ENCODE results near the gene FAM89B.

The FAM89B gene

GRCh38 chr11:65538915-65539743, 33.2 kb upstream of the FAM89B start:
- DNase-seq (ENCODE audit: low read depth in 2 of 2) = no peak

DNA sequence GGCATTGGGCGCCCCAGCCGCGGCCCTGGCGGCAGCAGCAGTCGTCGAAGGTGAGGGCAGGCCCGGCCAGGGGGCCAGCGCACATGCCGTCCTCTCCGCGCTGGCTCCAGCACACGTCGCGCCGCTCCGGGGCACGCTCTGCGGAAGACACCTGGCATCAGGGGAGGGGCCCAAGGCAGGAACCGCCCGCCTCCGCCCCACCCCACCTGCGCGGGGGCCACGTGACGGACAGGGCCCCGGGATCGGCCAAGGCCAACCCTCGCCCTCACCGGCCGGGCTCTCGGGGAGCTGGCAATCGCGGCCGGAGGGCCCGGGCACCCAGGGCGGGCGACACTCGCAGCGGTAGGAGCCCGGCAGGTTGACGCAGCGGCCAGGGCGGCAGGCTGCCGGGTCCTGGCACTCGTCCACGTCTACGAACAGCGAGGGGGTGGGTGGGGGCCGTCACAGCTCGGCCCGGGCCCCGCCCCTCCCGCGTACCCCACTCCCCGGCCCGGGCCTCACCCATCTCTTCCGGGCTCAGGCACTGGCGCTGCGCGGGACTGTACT, 32.5 kb upstream of the FAM89B start:
- DNase-seq (ENCODE audit: low read depth in 2 of 2) = no peak

- DNase-seq (ENCODE audit: low read depth in 2 of 2) = peak; percentile 60 to 69
Measured at GRCh38 chr11:65540290-65541092, 31.8 kb upstream of the FAM89B start.

DNA sequence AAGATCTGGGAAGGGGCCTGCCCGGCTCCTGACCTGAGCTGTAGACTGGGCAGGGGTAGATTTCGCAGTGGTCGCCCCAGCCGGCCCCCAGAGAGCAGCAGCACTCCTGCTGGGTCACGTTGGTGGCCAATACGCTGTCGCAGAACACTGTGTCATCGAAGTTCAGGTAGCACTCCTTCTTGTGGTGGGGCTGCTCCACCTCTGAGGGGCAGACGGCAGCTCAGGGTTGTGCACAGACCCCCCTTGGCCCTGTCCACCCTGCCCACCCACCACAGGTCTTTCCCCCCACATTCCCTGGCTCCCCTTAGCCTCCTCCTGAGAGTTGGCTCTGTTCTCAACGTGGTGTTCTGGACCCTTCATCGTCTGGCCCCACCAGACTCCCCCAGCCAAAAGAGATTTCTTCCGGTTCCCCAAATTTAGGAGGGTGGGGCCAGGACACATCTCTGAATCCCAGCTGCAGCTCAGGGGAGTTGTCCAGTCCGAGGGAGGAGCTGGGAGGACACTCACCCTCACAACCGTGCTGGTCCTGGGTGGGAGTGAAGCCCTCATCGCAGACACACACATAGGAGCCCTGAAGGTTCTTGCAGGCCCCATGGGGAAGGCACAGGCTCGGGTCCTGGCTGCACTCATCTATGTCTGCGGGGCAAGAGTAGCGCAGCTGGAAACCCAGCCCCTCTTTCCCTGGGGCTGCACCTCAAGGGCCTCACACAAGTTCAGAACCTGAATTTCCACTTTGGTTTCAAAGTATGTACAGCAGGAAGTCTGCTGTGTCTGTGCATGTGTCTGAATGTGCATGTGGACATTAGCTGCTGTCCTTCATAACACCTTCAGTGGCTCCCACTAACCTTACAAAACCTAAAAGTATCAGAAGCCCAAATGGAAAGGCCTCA, 31.0 kb upstream of the FAM89B start:
- DNase-seq (ENCODE audit: low read depth in 2 of 2) = no peak

GRCh38 chr11:65542738-65543390, 29.5 kb upstream of the FAM89B start:
- DNase-seq (ENCODE audit: low read depth in 2 of 2) = no peak

DNA sequence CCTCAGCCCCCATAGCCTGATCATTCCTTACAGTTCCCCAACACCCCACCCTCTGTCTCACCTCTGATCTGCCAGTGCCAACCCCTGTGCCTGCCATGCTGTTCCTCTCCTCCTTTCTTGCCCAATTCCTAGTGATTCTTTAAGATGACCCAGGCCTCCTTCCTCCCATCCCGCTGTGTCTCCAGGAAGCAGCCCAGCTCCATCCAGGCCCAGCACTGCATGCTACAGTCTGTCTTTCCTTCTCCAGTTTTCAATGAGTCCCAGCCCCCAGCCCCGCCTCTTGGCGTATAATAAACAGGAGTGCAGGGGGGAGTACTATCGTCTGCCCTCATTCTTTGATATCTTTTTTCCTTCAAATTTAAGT, 26.5 kb upstream of the FAM89B start:
- no peak for DNase-seq (ENCODE audit: low read depth in 2 of 2)

DNA sequence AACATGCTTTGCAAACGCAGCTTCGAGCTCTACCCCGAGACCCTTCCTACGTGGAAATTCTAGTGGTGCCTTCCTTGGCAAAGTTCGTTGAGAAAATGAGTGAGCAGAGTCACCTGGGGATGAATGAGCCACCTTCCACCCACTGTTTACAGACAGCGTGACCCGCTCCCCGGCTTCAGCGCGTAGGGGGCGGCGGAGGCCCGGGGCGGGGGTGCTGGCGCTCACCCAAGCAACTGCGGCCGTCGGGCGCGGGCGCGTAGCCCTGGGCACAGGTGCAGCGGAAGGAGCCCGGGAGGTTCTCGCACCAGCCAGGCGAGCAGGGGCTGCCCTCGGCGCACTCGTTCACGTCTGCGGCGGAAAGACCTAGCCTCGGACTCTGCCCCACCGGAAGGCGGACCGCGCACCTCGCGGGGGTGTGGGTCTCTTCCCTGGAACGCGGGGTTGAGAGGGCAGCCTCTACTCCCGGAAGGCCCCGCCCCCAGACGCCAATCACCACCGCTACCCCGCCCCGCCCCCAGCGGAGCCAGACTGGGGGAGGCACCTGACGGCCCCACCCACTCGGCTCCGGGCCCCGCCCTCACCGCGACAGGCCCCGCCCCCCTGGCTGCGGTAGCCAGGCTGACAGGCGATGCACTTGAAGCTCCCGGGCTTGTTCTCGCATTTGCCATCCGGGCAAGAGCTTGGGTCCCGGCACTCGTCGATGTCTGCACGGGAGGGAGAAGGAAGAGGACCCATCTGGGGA, 25.9 kb upstream of the FAM89B start:
- DNase-seq (ENCODE audit: low read depth in 2 of 2) = peak; percentile 96 to 98

- DNase-seq (ENCODE audit: low read depth in 2 of 2) = no peak
Measured at GRCh38 chr11:65547446-65548125, 24.8 kb upstream of the FAM89B start.

GRCh38 chr11:65548395-65548794, 23.9 kb upstream of the FAM89B start:
- no peak for DNase-seq (ENCODE audit: low read depth in 2 of 2)

- no peak for DNase-seq (ENCODE audit: low read depth in 2 of 2)
Measured at GRCh38 chr11:65549096-65549495, 23.2 kb upstream of the FAM89B start.

GRCh38 chr11:65551572-65552387, 20.6 kb upstream of the FAM89B start:
- no peak for DNase-seq (ENCODE audit: low read depth in 2 of 2)

DNA sequence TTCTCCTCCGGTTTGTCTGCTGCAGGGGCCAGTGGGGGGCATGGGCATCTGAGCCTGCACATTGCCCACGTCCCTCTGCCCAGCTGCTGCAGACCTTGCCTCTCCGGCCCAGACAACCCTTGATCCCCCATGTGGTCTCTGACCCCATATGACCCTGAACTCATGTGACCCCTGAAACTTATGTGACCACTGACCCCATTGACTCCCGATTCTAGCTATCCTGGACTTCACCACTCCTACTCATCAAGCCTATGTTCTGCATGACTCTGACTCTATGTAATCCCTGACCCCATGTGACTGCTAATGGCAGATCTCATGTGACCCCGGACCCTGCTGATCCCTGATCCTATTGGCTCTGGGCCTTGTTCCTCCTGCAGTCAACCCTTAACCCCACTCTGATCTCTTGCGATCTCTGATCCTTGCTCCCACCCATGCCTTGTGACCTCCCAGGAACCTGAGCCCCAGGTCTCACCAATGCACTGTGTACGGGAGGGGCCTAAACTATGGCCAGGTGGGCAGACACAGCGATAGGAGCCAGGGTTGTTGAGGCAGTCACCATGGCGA, 19.9 kb upstream of the FAM89B start:
- no peak for DNase-seq (ENCODE audit: low read depth in 2 of 2)

DNA sequence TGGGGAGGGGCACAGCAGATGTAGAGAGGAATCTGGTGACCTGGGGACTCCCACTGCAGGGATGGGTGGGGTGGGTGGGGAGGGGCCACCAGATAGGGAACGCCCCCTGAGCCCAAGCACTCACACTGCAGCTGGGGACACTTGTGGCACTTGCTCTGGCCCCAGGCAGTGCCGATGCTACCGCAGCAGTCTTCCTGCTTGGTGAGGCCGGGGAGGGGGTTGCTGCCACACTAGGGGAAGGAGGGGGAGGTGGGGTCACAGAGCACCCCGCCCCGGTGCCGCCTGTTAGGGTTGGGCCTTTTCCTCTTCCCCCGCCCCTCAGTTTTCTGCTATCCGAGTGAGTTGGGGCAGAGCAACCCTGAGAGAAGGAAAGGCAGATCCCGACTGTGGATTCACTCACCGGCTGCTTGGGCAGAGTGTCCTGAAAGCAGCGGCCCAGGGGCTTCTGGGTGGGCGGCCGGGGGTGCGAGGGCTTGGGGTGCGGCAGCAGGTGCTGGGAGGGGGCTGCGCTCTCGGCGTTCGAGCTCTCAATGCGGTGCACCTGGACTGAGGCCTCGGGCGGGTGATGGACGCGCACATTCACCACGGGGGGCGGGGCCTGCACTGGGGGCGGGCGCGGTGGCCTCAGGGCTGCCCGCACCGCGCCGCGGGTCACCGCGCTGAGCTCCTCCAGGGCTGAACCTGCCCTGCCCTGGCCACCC, 18.9 kb upstream of the FAM89B start:
- DNase-seq (ENCODE audit: low read depth in 2 of 2) = no peak

DNA sequence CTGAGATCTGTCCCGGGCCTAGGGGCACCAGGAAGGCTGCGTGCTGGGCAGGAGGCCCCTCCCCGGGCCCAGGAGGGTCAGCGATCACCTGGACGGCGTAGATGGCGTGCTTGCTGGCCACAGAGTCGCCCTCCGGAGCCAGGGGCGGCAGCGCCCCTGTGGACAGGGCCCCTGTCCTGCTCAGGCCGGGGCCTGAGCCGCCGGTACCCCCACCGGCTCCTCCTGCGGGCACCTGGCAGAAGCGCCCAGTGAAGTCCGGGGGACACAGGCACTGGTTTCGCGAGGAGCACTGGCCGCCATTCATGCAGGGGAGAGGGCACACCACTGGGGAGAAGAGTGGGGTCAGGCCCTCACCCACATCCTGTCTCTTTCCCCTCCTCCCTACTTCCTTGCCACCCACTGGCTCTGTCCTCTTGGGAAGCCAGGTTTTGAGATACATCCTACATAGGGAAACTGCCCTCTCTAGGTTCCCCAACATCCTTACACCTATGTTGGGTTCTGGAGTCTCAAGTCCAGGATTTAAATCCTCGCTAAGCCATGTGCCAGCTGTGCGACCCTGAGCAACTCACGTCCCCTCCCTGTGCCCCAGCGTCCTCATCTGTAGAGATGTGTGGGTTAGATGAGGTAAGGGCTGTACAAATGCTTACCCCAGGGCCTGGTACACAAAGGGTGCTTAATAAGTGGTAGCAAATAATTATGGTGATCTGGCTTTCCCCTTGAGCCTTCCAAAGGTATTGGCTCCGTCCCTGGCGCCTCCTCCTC, 18.1 kb upstream of the FAM89B start:
- no peak for DNase-seq (ENCODE audit: low read depth in 2 of 2)

DNA sequence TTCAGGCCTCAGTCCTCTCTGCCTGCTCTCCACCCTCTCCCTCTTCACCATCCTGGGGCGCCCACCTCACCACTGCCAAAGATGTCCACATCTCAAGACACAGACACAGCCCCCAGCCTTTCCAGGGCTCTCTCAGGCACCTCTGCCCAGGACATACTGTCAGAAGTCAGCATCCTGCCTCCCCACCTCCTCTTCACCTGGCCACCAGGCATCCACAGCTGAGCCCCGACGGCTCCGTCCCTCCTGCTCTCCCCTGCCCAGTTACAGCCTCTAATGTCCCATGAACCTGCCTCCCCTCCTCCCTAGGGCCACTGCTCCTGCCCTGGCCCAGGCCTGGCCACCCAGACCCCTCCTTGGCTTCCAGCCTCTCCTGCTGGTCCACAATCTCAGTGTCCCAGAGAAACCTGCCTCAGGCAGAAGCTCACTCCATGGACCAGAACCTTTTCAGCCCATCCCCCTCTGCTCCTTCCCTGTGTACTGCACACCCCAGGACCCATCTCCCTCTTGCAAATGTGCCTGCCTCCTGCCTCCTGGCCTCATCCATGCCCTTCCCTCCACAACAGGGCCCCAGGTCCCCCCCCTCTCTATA, 17.4 kb upstream of the FAM89B start:
- no peak for DNase-seq (ENCODE audit: low read depth in 2 of 2)

- DNase-seq (ENCODE audit: low read depth in 2 of 2) = no peak
Measured at GRCh38 chr11:65555693-65556231, 16.6 kb upstream of the FAM89B start.

Measured in activated CD8-positive, alpha-beta memory T cell treated with anti-CD3 and anti-CD28 coated beads for 4 hours (primary cell).